ENCODE measurements around the gene CDCA7. TPM values are rescaled to one million over a fixed set of nuclear protein-coding genes. Genes with fewer than 3 reads are reported as not detected.

The CDCA7 gene
- total RNA-seq, 2 experiments from 2014 or later, result 88.5 to 91.7 TPM

- CTCF ChIA-PET, result interaction anchor here (0.8 to 2.8 kb wide), 3 partner anchors 15 to 212 kb away, joined by 3 to 8 read pairs (median 3); no protein-coding TSS in a partner anchor
- Mint-ChIP-seq H3K36me3 (ENCODE audit: low read depth) (no peaks in the 10 kb centered on the region), H3K27me3 (peaks cover 42% of the 10 kb centered on the region), H3K27ac (no peak overlapping the region), H3K4me1 (ENCODE audit: low read depth) (peaks cover 4% of the 10 kb centered on the region), H3K4me3 (no peak overlapping the region), H3K9me3 (no peaks in the 10 kb centered on the region)
- intact Hi-C loops (cut with micrococcal nuclease), result no loop called here
- POLR2A ChIA-PET, result no interaction called here
- DNase-seq (no peak), ATAC-seq (no peak)
- TF ChIP-seq, protein P1, sequence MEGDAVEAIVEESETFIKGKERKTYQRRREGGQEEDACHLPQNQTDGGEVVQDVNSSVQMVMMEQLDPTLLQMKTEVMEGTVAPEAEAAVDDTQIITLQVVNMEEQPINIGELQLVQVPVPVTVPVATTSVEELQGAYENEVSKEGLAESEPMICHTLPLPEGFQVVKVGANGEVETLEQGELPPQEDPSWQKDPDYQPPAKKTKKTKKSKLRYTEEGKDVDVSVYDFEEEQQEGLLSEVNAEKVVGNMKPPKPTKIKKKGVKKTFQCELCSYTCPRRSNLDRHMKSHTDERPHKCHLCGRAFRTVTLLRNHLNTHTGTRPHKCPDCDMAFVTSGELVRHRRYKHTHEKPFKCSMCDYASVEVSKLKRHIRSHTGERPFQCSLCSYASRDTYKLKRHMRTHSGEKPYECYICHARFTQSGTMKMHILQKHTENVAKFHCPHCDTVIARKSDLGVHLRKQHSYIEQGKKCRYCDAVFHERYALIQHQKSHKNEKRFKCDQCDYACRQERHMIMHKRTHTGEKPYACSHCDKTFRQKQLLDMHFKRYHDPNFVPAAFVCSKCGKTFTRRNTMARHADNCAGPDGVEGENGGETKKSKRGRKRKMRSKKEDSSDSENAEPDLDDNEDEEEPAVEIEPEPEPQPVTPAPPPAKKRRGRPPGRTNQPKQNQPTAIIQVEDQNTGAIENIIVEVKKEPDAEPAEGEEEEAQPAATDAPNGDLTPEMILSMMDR (IDR thresholded peaks at IDR 0.05), result no peak
These were observed 44.6 kb downstream of the CDCA7 start for GRCh38 chr2:173399229-173399628.

DNA sequence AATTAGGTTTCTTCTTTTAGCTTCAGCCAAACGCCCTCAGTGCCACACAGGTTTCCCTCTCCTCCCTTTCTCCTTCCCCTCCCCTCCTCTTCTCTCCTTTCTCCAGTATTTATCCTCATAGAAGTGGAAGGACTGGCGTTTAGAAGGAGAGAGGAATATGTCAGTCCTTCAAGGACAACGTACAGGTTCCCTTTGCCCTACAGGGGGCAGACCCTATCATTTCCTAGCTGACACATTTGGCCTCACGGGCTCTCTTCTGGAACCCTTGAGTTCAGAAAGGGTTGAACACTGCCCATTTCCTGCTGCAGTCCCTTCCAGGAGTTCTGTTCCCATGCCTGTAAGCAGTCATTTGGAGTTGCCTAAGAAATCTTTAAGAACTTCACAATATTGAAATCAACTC is 46.1 kb downstream of the CDCA7 start:
- intact Hi-C loops (cut with micrococcal nuclease), result loop anchor here (5.0 kb wide), 2 partner anchors 642 to 942 kb away; no protein-coding TSS in a partner anchor
- DNase-seq, result peak; percentile 15
- TF ChIP-seq, protein P1 (IDR thresholded peaks at IDR 0.05), result peak; percentile 38
- peaks cover 4% of the 10 kb centered on the region for H3K4me1 Mint-ChIP-seq (ENCODE audit: low read depth)
- ChIA-PET CTCF (interaction anchor here (0.6 to 3.2 kb wide), 15 partner anchors 16 to 943 kb away, joined by 3 to 11 read pairs (median 3); no protein-coding TSS in a partner anchor), POLR2A (no interaction called here)
- H3K9me3 Mint-ChIP-seq, result no peaks in the 10 kb centered on the region
- H3K4me3 Mint-ChIP-seq, result no peak overlapping the region
- no peaks in the 10 kb centered on the region for H3K36me3 Mint-ChIP-seq (ENCODE audit: low read depth)
- H3K27ac Mint-ChIP-seq, result no peak overlapping the region
- H3K27me3 Mint-ChIP-seq, result peaks cover 38% of the 10 kb centered on the region
- ATAC-seq, result no peak

DNA sequence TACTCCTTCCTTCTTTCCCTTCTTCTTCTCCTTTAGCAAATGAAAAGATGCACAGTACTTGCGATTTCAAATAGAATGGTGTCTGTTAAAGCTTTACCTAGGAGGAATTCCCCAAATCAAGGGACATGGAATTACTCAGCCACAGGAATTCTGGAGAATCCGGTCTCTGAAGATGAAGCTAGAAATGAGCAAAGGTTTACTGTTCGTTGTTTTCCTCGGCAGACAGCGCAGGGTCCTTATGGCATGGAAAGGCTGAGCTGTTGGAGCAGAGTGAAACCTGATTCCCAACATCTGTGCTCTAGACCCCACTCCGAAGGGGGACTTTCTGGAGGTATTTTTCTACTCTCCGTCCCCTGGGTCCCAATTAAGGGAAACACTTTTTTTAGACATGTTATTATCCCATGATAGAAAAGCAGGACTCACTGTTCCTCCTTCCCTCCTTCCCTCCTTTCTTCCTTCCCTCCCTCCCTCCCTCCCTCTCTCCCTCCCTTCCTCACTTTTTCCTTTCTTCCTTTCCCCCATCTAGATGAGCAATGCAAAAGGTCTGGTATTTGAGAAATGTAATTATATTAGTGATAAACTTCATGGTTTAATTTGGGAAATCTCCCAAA is 47.1 kb downstream of the CDCA7 start:
- H3K27me3 Mint-ChIP-seq, result peaks cover 37% of the 10 kb centered on the region

GRCh38 chr2:173402405-173402974 is 47.8 kb downstream of the CDCA7 start:
- Mint-ChIP-seq H3K9me3 (no peaks in the 10 kb centered on the region), H3K36me3 (ENCODE audit: low read depth) (no peaks in the 10 kb centered on the region), H3K4me3 (no peak overlapping the region), H3K27me3 (peaks cover 34% of the 10 kb centered on the region), H3K4me1 (ENCODE audit: low read depth) (peaks cover 4% of the 10 kb centered on the region), H3K27ac (no peak overlapping the region)
- DNase-seq (peak; percentile 84), ATAC-seq (peak; percentile 87)
- ChIA-PET POLR2A (no interaction called here), CTCF (interaction anchor here (0.6 to 3.2 kb wide), 35 partner anchors 8 to 1104 kb away, joined by 3 to 17 read pairs (median 4); no protein-coding TSS in a partner anchor)
- TF ChIP-seq, protein P1 (IDR thresholded peaks at IDR 0.05), result peak; percentile 81
- intact Hi-C loops (cut with micrococcal nuclease), result loop anchor here (5.0 kb wide), 2 partner anchors 640 to 940 kb away; no protein-coding TSS in a partner anchor

More for the DNA sequence above, 47.1 kb downstream of the CDCA7 start:
- Mint-ChIP-seq H3K27ac (no peak overlapping the region), H3K9me3 (no peaks in the 10 kb centered on the region), H3K4me3 (no peak overlapping the region), H3K36me3 (ENCODE audit: low read depth) (no peaks in the 10 kb centered on the region), H3K4me1 (ENCODE audit: low read depth) (peaks cover 4% of the 10 kb centered on the region)
- DNase-seq, result no peak
- no peak for ATAC-seq
- TF ChIP-seq, protein P1 (IDR thresholded peaks at IDR 0.05), result no peak
- ChIA-PET POLR2A (no interaction called here), CTCF (interaction anchor here (0.9 to 3.2 kb wide), 22 partner anchors 9 to 948 kb away, joined by 3 to 17 read pairs (median 4); no protein-coding TSS in a partner anchor)
- intact Hi-C loops (cut with micrococcal nuclease), result loop anchor here (5.0 kb wide), 2 partner anchors 640 to 940 kb away; no protein-coding TSS in a partner anchor
